ENCODE results near the gene CCDC188. TPM values are rescaled to one million over a fixed set of nuclear protein-coding genes. Genes with fewer than 3 reads are reported as not detected.

CCDC188 gene
- total and polyA plus RNA-seq, 2 of the 8 experiments (the other 6 are each of a cell fraction or from before 2014, with no cell fraction given): not detected

DNA sequence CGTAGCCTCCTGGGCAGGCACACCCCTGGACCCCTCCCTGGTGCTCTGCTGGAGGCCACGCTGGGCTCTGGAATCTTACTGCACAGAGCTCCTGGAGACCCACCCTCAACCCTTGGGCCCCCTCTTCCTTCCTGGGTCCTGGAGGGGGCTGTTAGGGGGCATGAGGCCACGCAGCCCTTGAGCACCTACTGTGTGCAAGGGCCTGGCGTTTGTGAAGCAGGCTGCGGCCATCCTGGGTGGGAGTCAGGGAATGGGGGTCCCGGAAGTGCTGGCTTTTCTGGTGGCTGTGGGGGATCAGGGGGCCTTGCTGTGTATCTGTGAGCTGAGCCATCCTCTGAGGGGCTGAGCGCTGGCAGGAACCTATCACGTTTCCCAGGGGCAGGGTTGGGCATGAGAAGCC lies 40.9 kb upstream of the CCDC188 start:
- Histone ChIP-seq H3K27ac (ENCODE audit: low read depth, low read length) (no peak overlapping the region), H2BK120ac (replicated peaks; ENCODE audit: low read depth, low read length) (no peak overlapping the region), H4K91ac (replicated peaks; ENCODE audit: insufficient read length, low read length) (no peak overlapping the region), H3K79me2 (ENCODE audit: control insufficient read depth in 1 of 2, insufficient read depth in 2 of 2, low read length in 2 of 2) (no peaks in the 10 kb centered on the region), H2BK5ac (ENCODE audit: low read depth, low read length) (no peak overlapping the region), H3K4ac (replicated peaks; ENCODE audit: insufficient read length, low read depth, low read length) (no peak overlapping the region), H3K56ac (replicated peaks; ENCODE audit: insufficient read length, low read depth, low read length) (no peak overlapping the region), H2AFZ (ENCODE audit: low read length) (no peak overlapping the region), H3K23ac (ENCODE audit: insufficient read length) (no peak overlapping the region), H3K9ac (replicated peaks in 1 of 4; ENCODE audit: extremely low read depth in 1 of 4, low read depth in 3 of 4, low read length in 3 of 4) (no peak overlapping the region), H3K79me1 (ENCODE audit: low read depth, low read length) (no peaks in the 10 kb centered on the region), H4K8ac (ENCODE audit: extremely low read depth, insufficient read depth, low read length) (peak overlapping the region; percentile 38; the same call in 1 of the 2 replicates), H3K36me3 (ENCODE audit: control insufficient read depth in 2 of 4, insufficient read depth in 4 of 4, low read length in 3 of 4) (no peaks in the 10 kb centered on the region), H3K14ac (ENCODE audit: insufficient read length) (no peak overlapping the region), H4K5ac (ENCODE audit: insufficient read length, low read depth, low read length) (no peak overlapping the region), H3K4me2 (ENCODE audit: insufficient read depth in 1 of 2, low read depth in 2 of 2, low read length in 2 of 2) (no peak overlapping the region), H2BK20ac (ENCODE audit: low read length) (no peak overlapping the region), H2BK12ac (ENCODE audit: low read depth, low read length) (no peak overlapping the region), H3K4me1 (replicated peaks in 1 of 4; ENCODE audit: control insufficient read depth in 3 of 4, insufficient read depth in 4 of 4, low read length in 3 of 4) (peaks cover 0 to 4% (median 2%) of the 10 kb centered on the region in 4 experiments; a peak in 2 of 7 replicates), H3K4me3 (ENCODE audit: extremely low read depth in 1 of 4, insufficient read depth in 2 of 4, low read depth in 3 of 4, low read length in 4 of 4) (no peak overlapping the region), H3K18ac (ENCODE audit: extremely low read depth, low read length) (no peak overlapping the region), H2AK5ac (ENCODE audit: low read depth, low read length) (no peak overlapping the region), H3K27me3 (replicated peaks in 1 of 4; ENCODE audit: control insufficient read depth in 3 of 4, extremely low read depth in 1 of 4, insufficient read depth in 3 of 4, low read length in 3 of 4) (no peaks in the 10 kb centered on the region), H3K9me3 (ENCODE audit: insufficient read depth in 2 of 2, low read depth in 1 of 2, low read length in 1 of 2) (no peaks in the 10 kb centered on the region), H2BK15ac (ENCODE audit: low read length) (no peak overlapping the region), H4K20me1 (replicated peaks in 1 of 2; ENCODE audit: control insufficient read depth in 1 of 2, insufficient read depth in 2 of 2, low read length in 2 of 2) (no peaks in the 10 kb centered on the region), H3K23me2 (ENCODE audit: low read depth, low read length) (no peaks in the 10 kb centered on the region)
- FAIRE-seq (no peak), DNase-seq (ENCODE audit: low read depth in 1 of 2, low spot score in 2 of 2) (no peak)
- ChIA-PET POLR2A (ENCODE audit: partially characterized antibody) (interaction anchor here (0.9 kb wide), 1 partner anchor 53 kb away, joined by 3 read pairs; no protein-coding TSS in a partner anchor), CTCF (ENCODE audit: partially characterized antibody) (interaction anchor here (0.7 to 6.8 kb wide), 13 partner anchors 10 to 178 kb away, joined by 3 to 43 read pairs (median 4); no protein-coding TSS in a partner anchor)
- TF ChIP-seq CBX8 (IDR thresholded peaks at IDR 0.05; ENCODE audit: borderline replicate concordance, low read depth, low read length): no peak
- no peak for TF ChIP-seq GABPA (IDR thresholded peaks at IDR 0.05; ENCODE audit: borderline replicate concordance, insufficient read depth, low read length)
- TF ChIP-seq, protein P1, sequence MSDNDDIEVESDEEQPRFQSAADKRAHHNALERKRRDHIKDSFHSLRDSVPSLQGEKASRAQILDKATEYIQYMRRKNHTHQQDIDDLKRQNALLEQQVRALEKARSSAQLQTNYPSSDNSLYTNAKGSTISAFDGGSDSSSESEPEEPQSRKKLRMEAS (IDR thresholded peaks at IDR 0.05): no peak
- TF ChIP-seq EGR1 (IDR thresholded peaks at IDR 0.05; ENCODE audit: borderline replicate concordance, low read depth, low read length): no peak
- no peak for TF ChIP-seq KDM4A (IDR thresholded peaks at IDR 0.05; ENCODE audit: low read depth, low read length, severe bottlenecking)
- TF ChIP-seq GTF2F1 (IDR thresholded peaks at IDR 0.05; ENCODE audit: borderline replicate concordance, low read depth, low read length): no peak
- no peak for TF ChIP-seq PHF8 (conservative IDR thresholded peaks at IDR 0.05; ENCODE audit: low read depth, low read length)
- TF ChIP-seq HDAC6 (IDR thresholded peaks at IDR 0.05; ENCODE audit: low read depth, low read length): no peak
- TF ChIP-seq EP300 (IDR thresholded peaks at IDR 0.05; ENCODE audit: borderline replicate concordance in 1 of 2, low read depth in 2 of 2, low read length in 2 of 2): no peak
- TF ChIP-seq SIRT6 (IDR thresholded peaks at IDR 0.05; ENCODE audit: low read length): no peak
- TF ChIP-seq SP1 (IDR thresholded peaks at IDR 0.05; ENCODE audit: low read depth, low read length): no peak
- WGBS, 2 experiments (ENCODE audit: extremely low coverage in 1 of 2, insufficient coverage in 1 of 2, insufficient read length in 1 of 2, insufficient replicate concordance in 2 of 2, low coverage in 1 of 2, low lambda C conversion rate in 2 of 2, missing lambda C conversion rate in 1 of 2): 91% methylated on average over 8 of the region's 8 CpGs; no CpG with 5 or more reads in 1 of the 2 experiments
